CD4-positive, alpha-beta T cell treated with Interferon alpha-2 for 1 hour (primary cell): ENCODE results near the gene PTOV1.
A peak's percentile ranks its signal among the peaks of the same experiment; 100 is the strongest.

Source experiments
- DNase-seq, 2 donors: peaks; one replicate each; pipeline ENCODE4 v3.0.0-alpha.2; 2020 to 2022

Gene PTOV1

GRCh38 chr19:49877020-49877878 lies 26.3 kb downstream of the PTOV1 start, which contains the start of the genes AKT1S1 and TBC1D17:
AKT1S1 (minus strand) TSS chr19:49877355; CDS start chr19:49873295, 4,060 bp downstream.
TBC1D17 (plus strand) TSS chr19:49877702; CDS start chr19:49877724, 22 bp downstream.
- DNase-seq: peak; percentile 100

GRCh38 chr19:49877879-49878743 lies 27.2 kb downstream of the PTOV1 start:
- DNase-seq: peak; percentile 98 to 99

- DNase-seq: no peak
These were observed 27.7 kb downstream of the PTOV1 start for GRCh38 chr19:49878744-49879070.

- DNase-seq: peak in 1 of 2 donors; percentile 21
These were observed 28.4 kb downstream of the PTOV1 start for GRCh38 chr19:49879243-49879963.

- DNase-seq: no peak
These were observed 29.4 kb downstream of the PTOV1 start for GRCh38 chr19:49880162-49880869.

GRCh38 chr19:49881186-49881585 lies 30.2 kb downstream of the PTOV1 start:
- DNase-seq: no peak

GRCh38 chr19:49881672-49882394 lies 30.9 kb downstream of the PTOV1 start:
- DNase-seq: no peak

- DNase-seq: no peak
These were observed 31.7 kb downstream of the PTOV1 start for GRCh38 chr19:49882643-49883042.

- no peak for DNase-seq
These were observed 32.1 kb downstream of the PTOV1 start for GRCh38 chr19:49883094-49883493.

GRCh38 chr19:49884109-49884508 lies 33.1 kb downstream of the PTOV1 start:
- no peak for DNase-seq

GRCh38 chr19:49884760-49885159 lies 33.8 kb downstream of the PTOV1 start:
- DNase-seq: no peak

GRCh38 chr19:49887037-49887664 lies 36.2 kb downstream of the PTOV1 start:
- DNase-seq: no peak

- DNase-seq: no peak
These were observed 36.9 kb downstream of the PTOV1 start for GRCh38 chr19:49887665-49888509.

- DNase-seq: no peak
These were observed 37.5 kb downstream of the PTOV1 start for GRCh38 chr19:49888510-49888824.

GRCh38 chr19:49889038-49889686 lies 38.2 kb downstream of the PTOV1 start:
- no peak for DNase-seq

GRCh38 chr19:49889687-49890348 lies 38.9 kb downstream of the PTOV1 start:
- DNase-seq: peak; percentile 79 to 85

- DNase-seq: peak; percentile 64 to 82
These were observed 39.7 kb downstream of the PTOV1 start for GRCh38 chr19:49890349-49891311.

GRCh38 chr19:49891393-49891792 lies 40.4 kb downstream of the PTOV1 start:
- DNase-seq: no peak
